Tibial nerve (tissue), 4 donors: ENCODE results near the gene GPR4.

ENCODE experiments used
- EP300 ChIP-seq, 2 donors: sonication (generic); formaldehyde crosslinking; IDR thresholded peaks; one replicate each; pipeline ENCODE4 v1.6.1; 2017; ENCODE audit warnings: antibody characterized with exemption in 2 of 2, mild to moderate bottlenecking in 1 of 2
- TF ChIP-seq, protein P1 (sequence below), 5 experiments: fragments of 200-600 bp in 3 of 5; fragments of 450-650 bp in 2 of 5; sonication (generic) in 3 of 5; IDR thresholded peaks; one replicate each; pipeline ENCODE4 v1.5.1; 2016 to 2019; ENCODE audit warnings: antibody characterized with exemption in 5 of 5, mild to moderate bottlenecking in 3 of 5, moderate library complexity in 2 of 5

DNA sequence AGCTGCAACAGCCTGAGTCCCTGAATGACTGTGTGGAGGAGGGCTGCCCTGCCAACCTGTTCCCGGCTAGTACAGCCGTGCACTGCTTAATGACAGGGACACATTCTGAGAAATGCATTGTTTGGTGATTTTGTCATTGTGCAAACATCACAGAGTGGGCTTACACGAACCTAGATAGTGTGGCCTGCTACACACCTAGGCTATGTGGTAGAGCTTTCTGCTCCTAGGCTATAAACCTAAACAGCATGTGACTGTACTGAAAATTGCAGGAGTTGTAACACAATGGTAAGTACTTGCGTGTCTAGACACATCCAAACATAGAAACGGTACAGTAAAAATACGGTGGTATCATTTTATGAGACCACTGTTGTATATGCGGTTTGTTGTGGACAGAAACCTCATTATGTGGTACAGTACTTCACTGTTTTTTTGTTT lies 59.8 kb downstream of the GPR4 start:
- TF ChIP-seq, protein P1, sequence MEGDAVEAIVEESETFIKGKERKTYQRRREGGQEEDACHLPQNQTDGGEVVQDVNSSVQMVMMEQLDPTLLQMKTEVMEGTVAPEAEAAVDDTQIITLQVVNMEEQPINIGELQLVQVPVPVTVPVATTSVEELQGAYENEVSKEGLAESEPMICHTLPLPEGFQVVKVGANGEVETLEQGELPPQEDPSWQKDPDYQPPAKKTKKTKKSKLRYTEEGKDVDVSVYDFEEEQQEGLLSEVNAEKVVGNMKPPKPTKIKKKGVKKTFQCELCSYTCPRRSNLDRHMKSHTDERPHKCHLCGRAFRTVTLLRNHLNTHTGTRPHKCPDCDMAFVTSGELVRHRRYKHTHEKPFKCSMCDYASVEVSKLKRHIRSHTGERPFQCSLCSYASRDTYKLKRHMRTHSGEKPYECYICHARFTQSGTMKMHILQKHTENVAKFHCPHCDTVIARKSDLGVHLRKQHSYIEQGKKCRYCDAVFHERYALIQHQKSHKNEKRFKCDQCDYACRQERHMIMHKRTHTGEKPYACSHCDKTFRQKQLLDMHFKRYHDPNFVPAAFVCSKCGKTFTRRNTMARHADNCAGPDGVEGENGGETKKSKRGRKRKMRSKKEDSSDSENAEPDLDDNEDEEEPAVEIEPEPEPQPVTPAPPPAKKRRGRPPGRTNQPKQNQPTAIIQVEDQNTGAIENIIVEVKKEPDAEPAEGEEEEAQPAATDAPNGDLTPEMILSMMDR (IDR thresholded peaks at IDR 0.05) = no peak
- TF ChIP-seq EP300 (IDR thresholded peaks at IDR 0.05) = no peak
